Neural cell (in vitro differentiated cells): Measurements from ENCODE around the gene DPH5. TPM values are rescaled to one million over a fixed set of nuclear protein-coding genes. Genes with fewer than 3 reads are reported as not detected.
A peak's percentile ranks its signal among the peaks of the same experiment; 100 is the strongest.
"Not testable (repeated sequence)": the region's sequence is repeated elsewhere in the genome, so short reads cannot be mapped to it uniquely, and the experiment has no call there.

Experiments used
- H2AFZ ChIP-seq: fragments of 200-600, 300-800 bp; sonication (generic), shearing (Covaris generic); 2 replicates; pipeline ENCODE4 v1.6.0; 2014; ENCODE audit warnings: low read depth, mild to moderate bottlenecking, antibody characterized with exemption, low read length, moderate library complexity
- H3F3A ChIP-seq: fragments of 200-600 bp; shearing (Covaris generic); 2 replicates; pipeline ENCODE4 v1.6.1; 2016; ENCODE audit warnings: mild to moderate bottlenecking, moderate library complexity, mixed read lengths, antibody characterized with exemption, low read length; ENCODE audit not compliant: insufficient read depth, poor library complexity, severe bottlenecking
- H3K27ac ChIP-seq: fragments of 200-600, 300-800 bp; sonication (generic), shearing (Covaris generic); 2 replicates; pipeline ENCODE4 v1.5.1; 2014; ENCODE audit warnings: mild to moderate bottlenecking, low read length, moderate library complexity
- H3K27me3 ChIP-seq: fragments of 300-800, 200-600 bp; sonication (generic), shearing (Covaris generic); 2 replicates; pipeline ENCODE4 v1.6.0; 2014; ENCODE audit warnings: mild to moderate bottlenecking, low read depth, low read length, moderate library complexity; ENCODE audit not compliant: insufficient read depth
- H3K36me3 ChIP-seq: fragments of 300-800, 200-600 bp; sonication (generic), shearing (Covaris generic); 2 replicates; pipeline ENCODE4 v1.5.1; 2014; ENCODE audit warnings: mild to moderate bottlenecking, antibody characterized with exemption, low read length, moderate library complexity; ENCODE audit not compliant: insufficient read depth
- H3K4me2 ChIP-seq: fragments of 300-800, 200-600 bp; sonication (generic), shearing (Covaris generic); 2 replicates; pipeline ENCODE4 v1.6.0; 2014; ENCODE audit warnings: mild to moderate bottlenecking, low read length
- H3K4me3 ChIP-seq: fragments of 300-800, 200-600 bp; sonication (generic), shearing (Covaris generic); 2 replicates; pipeline ENCODE4 v1.5.1; 2014; ENCODE audit warnings: mild to moderate bottlenecking, low read length, moderate library complexity
- H3K79me2 ChIP-seq: fragments of 200-600 bp; shearing (Covaris generic); replicated peaks from 2 replicates; pipeline ENCODE4 v1.6.0; 2014; ENCODE audit warnings: mild to moderate bottlenecking, low read length, moderate library complexity; ENCODE audit not compliant: insufficient read depth
- H3K9ac ChIP-seq: fragments of 300-800, 200-600 bp; sonication (generic), shearing (Covaris generic); 2 replicates; pipeline ENCODE4 v1.6.1; 2016; ENCODE audit warnings: mild to moderate bottlenecking, low read length, mixed read lengths
- H3K9me2 ChIP-seq: fragments of 200-600 bp; shearing (Covaris generic); 2 replicates; pipeline ENCODE4 v1.6.1; 2016; ENCODE audit warnings: mild to moderate bottlenecking, low read length, mixed read lengths; ENCODE audit not compliant: insufficient read depth
- H3K9me3 ChIP-seq: fragments of 200-600, 300-800 bp; sonication (generic), shearing (Covaris generic); 2 replicates; pipeline ENCODE4 v1.6.1; 2016; ENCODE audit warnings: mild to moderate bottlenecking, mixed run types, low read length, moderate library complexity, mixed read lengths
- H4K20me1 ChIP-seq: fragments of 200-600 bp; shearing (Covaris generic); 2 replicates; pipeline ENCODE4 v1.6.1; 2016; ENCODE audit warnings: mild to moderate bottlenecking, mixed run types; ENCODE audit not compliant: insufficient read depth
- CTCF ChIP-seq: fragments of 450-650 bp; IDR thresholded peaks from 2 replicates; pipeline ENCODE4 v1.5.1; 2014; ENCODE audit warnings: antibody characterized with exemption, mild to moderate bottlenecking, moderate library complexity; ENCODE audit not compliant: poor library complexity, severe bottlenecking
- EP300 ChIP-seq: fragments of 450-650 bp; conservative IDR thresholded peaks from 2 replicates; pipeline ENCODE4 v1.6.1; 2014; ENCODE audit warnings: antibody characterized with exemption, mild to moderate bottlenecking, moderate library complexity; ENCODE audit not compliant: poor library complexity, severe bottlenecking
- EZH2 ChIP-seq: fragments of 200-600, 300-800 bp; shearing (Covaris generic), sonication (generic); IDR thresholded peaks from 2 replicates; pipeline ENCODE4 v1.6.1; 2014; ENCODE audit warnings: antibody characterized with exemption, low read length, borderline replicate concordance, mild to moderate bottlenecking; ENCODE audit not compliant: insufficient read depth, poor library complexity, severe bottlenecking
- POLR2AphosphoS5 ChIP-seq: IDR thresholded peaks from 2 replicates; pipeline ENCODE4 v1.6.1; 2012
- RAD21 ChIP-seq: fragments of 450-650 bp; conservative IDR thresholded peaks from 2 replicates; pipeline ENCODE4 v1.6.1; 2014; ENCODE audit warnings: antibody characterized with exemption, mild to moderate bottlenecking, moderate library complexity
- REST ChIP-seq: IDR thresholded peaks from 2 replicates; pipeline ENCODE4 v1.6.1; 2012; ENCODE audit warnings: borderline replicate concordance
- SMC3 ChIP-seq: fragments of 450-650 bp; conservative IDR thresholded peaks from 2 replicates; pipeline ENCODE4 v1.6.1; 2014; ENCODE audit warnings: antibody characterized with exemption, mild to moderate bottlenecking, moderate library complexity; ENCODE audit not compliant: poor library complexity
- TAF1 ChIP-seq: IDR thresholded peaks from 2 replicates; pipeline ENCODE4 v1.6.1; 2012; ENCODE audit warnings: low read depth
- polyA plus RNA-seq: library from polyadenylated mRNA; depleted of rRNA; stranded (reverse); fragments of >200 nt; gene quantifications from 2 replicates; pipeline ENCODE4 v1.2.3, GENCODE V29; 2014

The DPH5 gene
- polyA plus RNA-seq, 1 donor from 2014 or later = 55.7 TPM

- no peaks in the 10 kb centered on the region for H3K27me3 ChIP-seq
- TF ChIP-seq REST = peak; percentile 48
- no peak for TF ChIP-seq CTCF
- TF ChIP-seq POLR2AphosphoS5 = peak; percentile 91
- no peak for TF ChIP-seq SMC3
- no peak for TF ChIP-seq TAF1
- TF ChIP-seq EZH2 = no peak
- TF ChIP-seq RAD21 = no peak
- peak; percentile 97 for TF ChIP-seq EP300
- no peaks in the 10 kb centered on the region for H3K9me2 ChIP-seq
- no peak overlapping the region for H3K4me2 ChIP-seq
- H3K27ac ChIP-seq = peak overlapping the region; percentile 34
- H3K4me3 ChIP-seq = peak overlapping the region; percentile 4
- H3K9me3 ChIP-seq = no peaks in the 10 kb centered on the region
- no peaks in the 10 kb centered on the region for H3F3A ChIP-seq
- H4K20me1 ChIP-seq = no peaks in the 10 kb centered on the region
- no peak overlapping the region for H3K9ac ChIP-seq
- H3K36me3 ChIP-seq = no peaks in the 10 kb centered on the region
- H2AFZ ChIP-seq = no peak overlapping the region
- H3K79me2 ChIP-seq = no peaks in the 10 kb centered on the region
Observed at GRCh38 chr1:100953960-100954730, 71.4 kb downstream of the DPH5 start.

DNA sequence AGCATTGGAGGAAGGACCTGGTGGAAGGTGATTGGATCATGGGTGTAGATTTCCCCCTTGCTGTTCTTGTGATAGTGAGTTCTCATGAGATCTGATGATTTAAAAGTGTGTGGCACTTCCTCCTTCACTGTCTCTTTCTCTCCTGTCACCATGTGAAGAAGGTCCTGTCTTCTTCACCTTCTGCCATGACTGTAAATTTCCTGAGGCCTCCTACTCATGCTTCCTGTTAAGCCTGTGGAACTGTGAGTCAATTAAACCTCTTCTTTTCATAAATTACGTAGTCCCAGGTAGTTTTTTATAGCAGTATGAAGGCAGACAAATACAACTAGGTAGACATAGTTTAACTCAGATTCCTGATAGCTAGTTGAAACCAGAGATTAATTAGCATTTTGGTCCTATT, 72.6 kb downstream of the DPH5 start:
- not testable (repeated sequence) for H3K27ac ChIP-seq

More for the DNA sequence above, 72.6 kb downstream of the DPH5 start:
- H3K9me3 ChIP-seq, H2AFZ ChIP-seq, H4K20me1 ChIP-seq, H3K4me3 ChIP-seq, H3K4me2 ChIP-seq, H3K79me2 ChIP-seq, H3K9me2 ChIP-seq, H3K9ac ChIP-seq, H3K36me3 ChIP-seq, H3K27me3 ChIP-seq, H3F3A ChIP-seq: not testable (repeated sequence)
